ACHN (cell line): ENCODE results near the gene SLC25A27.
A peak's percentile ranks its signal among the peaks of the same experiment; 100 is the strongest.
"Not testable (repeated sequence)": the region's sequence is repeated elsewhere in the genome, so short reads cannot be mapped to it uniquely, and the experiment has no call there.

Experiments
- DNase-seq: peaks from one replicate; pipeline ENCODE4 v3.0.0-alpha.2; 2015
- in situ Hi-C: cut with HindIII; loops from 2 replicates; pipeline ENCODE4 v1.10.0; 2017; ENCODE audit warnings: low sequenced_read_pairs, low pct_ligation_motif_present, low pct_unique_long_range_greater_than_20kb

SLC25A27 gene

DNA sequence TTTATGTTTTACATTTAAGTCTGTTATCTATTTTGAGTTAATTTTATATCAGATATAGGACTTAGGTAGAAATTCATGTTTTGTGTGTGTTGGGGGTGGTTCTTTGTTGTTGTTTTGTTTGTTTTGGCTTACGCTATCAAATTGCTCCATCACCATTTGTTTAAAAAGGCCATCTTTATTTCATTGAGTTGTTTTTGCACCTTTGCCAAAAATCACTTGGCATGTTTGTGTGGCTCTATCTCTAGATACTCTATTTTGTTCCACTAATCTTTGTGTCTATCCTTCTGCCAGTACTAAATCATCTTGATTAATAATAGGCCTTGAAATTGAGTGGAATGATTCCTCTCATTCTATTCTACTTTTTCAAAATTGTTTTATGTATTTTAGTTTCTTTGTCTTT lies 7.5 kb upstream of the SLC25A27 start:
- in situ Hi-C loops = no loop called here

DNA sequence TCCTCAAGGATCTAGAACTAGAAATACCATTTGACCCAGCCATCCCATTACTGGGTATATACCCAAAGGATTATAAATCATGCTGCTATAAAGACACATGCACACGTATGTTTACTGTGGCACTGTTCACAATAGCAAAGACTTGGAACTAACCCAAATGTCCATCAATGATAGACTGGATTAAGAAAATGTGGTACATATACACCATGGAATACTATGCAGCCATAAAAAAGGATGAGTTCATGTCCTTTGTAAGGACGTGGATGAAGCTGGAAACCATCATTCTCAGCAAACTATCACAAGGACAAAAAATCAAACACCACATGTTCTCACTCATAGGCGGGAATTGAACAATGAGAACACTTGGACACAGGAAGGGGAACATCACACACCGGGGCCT lies 4.7 kb upstream of the SLC25A27 start:
- in situ Hi-C loops, DNase-seq: not testable (repeated sequence)

More for the DNA sequence above, 7.5 kb upstream of the SLC25A27 start:
- DNase-seq = no peak

DNA sequence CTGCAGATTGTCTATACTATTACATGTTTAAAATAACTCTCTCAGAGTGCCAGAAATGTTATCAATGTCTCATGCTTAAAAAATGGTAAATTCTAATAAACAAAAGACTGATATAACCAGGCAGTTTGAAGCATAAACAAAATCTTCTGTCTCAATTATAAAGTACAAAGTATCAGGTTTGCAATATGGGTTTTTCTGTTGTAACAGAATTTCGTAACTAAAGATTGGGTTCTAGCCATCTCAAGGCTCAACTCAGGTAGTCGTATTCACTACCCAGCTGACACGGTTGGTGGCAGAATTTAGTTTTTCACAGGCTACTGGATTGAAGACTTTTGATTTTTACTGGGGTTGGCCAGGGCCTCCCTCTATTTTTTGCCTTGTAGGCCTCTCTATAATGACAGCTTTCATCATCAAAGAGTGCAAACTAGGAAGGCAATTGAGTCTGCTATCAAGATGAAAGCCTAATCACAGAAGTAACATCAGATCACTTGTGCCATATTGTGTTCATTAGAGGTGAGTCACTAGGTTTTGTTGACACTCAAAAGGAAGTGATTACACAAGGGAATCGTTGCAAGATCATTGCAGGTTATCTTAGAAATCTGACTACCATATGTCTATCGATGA lies 3.8 kb upstream of the SLC25A27 start:
- in situ Hi-C loops = no loop called here
- DNase-seq = no peak

DNA sequence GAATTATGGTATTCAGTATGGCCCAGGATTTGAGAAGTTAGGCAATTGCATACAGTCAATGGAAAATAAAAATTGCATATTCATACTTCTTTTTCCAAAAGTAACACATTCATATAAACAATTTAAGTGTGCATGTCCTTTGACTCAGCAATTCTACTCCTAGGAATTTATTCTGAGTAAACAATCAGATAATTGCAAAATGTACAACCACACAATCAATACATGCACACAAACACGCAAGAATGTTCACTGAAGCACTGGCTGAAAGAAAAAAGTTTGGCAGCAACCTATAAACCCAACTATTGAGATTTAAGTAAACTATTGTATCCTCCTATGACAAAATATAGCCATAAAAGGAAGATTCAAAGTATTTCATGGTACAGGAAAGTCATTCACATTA lies 1.8 kb upstream of the SLC25A27 start:
- DNase-seq = no peak
- in situ Hi-C loops = no loop called here

DNA sequence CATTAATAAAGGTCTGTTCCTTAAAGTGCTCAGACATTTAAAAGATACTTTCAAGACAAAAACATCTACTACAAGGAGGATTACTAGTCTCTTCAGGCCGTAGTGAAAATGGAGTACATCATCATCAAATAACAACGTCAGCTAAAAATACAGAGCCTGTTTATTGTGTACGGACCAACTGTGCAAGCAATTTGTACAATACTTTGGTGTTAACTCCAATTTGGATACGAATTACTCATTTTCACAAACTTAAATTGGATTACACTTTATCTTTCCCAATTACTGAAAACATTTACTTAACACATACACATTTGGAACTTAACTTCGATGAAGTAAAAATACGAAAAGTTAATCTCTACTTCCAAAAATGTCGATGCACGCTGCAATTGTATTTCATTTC lies 959 bp upstream of the SLC25A27 start:
- no peak for DNase-seq
- in situ Hi-C loops = no loop called here

DNA sequence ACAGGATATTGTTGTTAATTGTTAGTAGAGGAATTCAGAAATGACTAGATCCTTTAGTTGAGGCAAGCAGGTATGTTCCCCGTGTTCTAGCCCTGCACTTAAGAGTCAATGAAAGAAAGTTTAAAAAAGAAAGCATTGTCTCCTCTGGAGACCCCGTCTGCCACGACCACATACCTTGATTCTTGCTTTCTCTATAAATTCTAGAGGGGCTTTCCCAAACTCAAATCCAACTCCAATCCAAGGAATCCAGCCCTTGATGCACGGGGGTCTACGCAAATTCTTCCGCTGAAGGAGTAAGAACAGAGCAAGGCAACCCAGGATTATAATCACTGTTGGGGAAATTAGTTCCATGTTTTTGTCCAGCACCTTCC lies 558 bp upstream of the SLC25A27 start:
- no peak for DNase-seq
- in situ Hi-C loops = no loop called here

DNA sequence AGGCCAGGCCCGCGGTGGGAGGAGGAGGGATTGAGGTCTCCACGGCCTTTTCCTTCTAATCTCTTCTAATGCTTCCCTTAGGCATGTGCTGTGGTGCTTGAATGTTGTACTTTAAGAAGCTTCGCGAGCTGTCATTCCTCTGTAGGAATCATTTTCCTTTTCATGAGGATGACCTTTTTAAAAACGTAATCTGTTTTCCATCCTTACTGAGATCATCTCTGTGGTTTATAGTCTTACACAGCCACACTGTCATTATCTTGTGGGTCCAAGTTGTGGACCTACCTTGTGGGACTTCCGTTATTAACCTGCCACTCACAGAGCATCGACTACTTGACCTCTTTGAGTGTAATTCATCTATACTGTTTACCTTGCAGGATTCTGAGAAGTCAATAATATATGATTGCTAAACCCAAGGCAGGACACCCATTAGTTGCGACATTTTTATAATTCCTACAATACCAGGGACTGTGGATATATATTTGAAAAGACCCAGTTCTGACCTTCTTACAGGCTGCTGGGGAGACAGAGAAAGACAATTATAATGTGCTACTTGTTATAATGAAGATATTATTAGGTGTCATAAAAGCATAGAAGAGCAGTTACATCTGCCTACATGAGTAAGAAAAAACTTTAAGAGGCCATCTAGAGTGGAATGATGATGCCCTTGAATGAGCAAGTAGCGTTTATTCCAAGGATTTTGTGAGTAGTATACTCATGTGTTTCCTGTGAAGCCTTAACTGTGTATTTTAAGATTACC lies 842 bp downstream of the SLC25A27 start:
- peak; percentile 0 for DNase-seq
- in situ Hi-C loops = no loop called here

DNA sequence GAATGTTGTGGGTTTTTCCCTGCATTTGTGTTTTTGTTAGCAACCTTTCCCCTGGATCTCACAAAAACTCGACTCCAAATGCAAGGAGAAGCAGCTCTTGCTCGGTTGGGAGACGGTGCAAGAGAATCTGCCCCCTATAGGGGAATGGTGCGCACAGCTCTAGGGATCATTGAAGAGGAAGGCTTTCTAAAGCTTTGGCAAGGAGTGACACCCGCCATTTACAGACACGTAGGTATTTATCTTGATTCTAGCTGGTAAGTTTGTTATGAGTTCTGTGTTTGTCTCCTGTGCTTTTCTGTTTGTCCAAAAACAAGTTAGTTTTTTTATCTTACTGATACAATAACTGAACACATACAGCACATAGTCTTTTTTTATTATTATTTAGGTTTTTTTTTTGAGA lies 3.0 kb downstream of the SLC25A27 start:
- peak; percentile 8 for DNase-seq
- in situ Hi-C loops = no loop called here

DNA sequence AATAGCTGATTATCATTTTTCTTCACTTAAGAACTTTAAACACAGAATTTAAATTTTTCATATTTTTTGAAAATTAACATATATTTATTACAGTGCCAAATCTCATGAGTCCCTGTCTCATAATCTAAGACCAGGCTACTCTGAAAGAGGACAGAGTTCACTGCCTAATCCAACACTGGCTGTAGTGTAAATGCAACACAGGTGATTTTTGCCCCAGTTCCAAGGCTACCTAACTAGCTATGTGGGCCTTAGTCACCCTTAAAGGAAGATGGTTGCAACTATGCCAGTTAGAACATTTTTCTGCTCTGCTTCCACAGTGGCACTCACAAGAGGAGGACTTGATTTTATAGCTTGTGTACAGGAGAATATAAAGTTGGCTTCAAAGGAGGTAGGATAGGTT lies 4.9 kb downstream of the SLC25A27 start:
- in situ Hi-C loops = no loop called here
- DNase-seq = no peak

DNA sequence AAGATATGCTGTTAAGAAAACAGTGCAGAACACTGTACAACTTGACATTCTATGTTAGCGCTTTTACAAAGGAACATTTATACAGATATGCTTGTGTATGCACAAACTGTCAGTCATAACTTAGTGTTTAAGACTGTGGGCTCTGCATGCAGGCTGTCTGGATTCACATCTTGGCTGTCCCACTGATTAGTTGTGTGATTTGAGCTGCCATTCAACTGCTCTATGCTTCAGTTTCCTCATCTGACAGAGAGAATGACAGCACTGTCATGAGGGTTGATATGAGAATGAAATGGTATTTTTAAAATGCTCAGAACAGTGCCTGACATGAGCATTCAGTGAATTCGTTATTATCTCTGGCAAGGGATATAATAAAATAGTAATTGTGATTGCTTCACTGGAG lies 8.7 kb downstream of the SLC25A27 start:
- DNase-seq = no peak
- in situ Hi-C loops = no loop called here

DNA sequence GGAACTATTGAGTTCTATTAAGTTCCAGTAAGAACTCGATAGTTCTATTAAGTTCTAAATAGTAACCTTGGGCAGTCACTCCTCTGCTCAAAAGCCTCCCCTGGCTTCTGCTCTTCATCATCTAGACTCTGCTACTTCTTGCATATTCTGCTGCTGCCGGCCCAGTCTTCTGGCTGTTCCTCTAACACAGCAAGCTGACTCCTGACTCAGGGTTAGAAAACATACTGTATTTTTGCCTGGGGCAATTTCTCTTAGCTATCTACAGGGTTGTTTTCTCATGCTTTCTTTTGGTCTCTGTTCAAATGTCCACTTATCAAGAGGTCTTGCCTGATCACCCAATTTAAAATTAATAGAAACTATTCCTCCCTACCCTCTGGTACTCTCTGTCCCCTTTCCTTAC lies 14.6 kb downstream of the SLC25A27 start:
- in situ Hi-C loops = no loop called here
- DNase-seq = no peak

DNA sequence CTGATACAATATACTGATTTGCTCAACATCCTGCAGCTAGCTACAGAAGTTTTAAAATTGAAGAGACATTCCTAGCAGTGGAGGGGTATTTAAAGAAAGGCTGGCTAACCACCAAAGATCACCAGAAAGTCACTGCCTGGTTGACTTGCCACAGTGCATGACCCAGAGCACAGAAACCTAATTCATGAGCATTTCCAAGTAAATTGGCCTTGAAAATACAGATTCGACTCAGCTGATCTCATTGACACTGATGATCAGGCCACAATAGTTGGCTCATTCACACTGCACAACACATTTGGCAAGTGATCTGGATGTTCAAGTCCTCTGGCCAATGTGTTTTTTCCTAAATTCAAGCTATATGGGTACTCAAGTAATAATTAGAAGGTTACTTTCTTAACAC lies 21.6 kb downstream of the SLC25A27 start:
- no peak for DNase-seq
- in situ Hi-C loops = no loop called here

DNA sequence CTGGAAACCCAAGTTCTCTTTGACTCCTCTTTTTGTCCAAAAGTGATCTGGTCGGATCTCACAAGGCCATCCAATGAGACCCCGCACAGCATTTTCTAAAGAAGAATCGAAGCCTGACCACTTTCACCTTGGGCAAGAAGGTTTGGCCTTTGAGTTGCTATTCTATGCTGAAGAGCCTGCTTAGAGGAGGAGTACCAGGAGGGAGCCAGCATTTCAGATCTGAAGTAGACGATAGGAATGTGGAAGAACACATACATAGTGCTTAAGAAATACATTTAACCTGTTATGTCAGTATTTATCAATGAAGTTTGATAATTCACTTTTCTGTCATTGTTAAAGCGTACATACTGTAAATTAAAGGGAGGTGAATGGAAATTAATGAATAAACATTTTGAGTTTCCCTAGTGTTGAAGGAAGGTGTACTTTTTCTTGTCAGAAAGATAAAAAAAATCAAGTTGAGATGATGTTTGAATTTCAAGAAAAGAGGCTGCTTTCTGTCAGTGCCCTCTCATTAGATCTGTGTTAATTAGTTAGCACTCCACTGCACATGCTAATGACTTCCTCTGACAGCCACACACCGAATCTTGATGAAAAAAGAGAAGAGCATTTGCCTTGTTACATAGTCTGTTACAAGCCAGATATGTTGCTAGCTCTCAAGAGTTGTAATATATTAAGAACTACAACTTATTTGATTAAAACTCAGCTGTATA lies 24.0 kb downstream of the SLC25A27 start:
- in situ Hi-C loops = no loop called here
- DNase-seq = no peak

DNA sequence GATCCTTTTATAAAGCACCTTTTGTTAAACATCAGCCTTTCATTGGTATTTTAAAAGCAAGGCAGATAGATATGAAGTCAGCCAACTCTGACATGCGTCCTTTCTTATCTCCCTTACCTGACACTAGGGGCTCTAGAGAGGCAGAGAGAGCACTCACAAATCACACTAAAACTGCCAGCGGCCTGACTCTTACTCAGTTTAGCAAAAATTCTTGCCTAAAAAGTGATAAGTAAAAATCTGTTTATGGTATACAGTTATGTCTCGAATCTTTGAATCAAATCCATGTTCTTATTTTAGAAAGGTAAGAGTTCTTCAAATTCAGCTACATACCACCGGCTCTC lies 24.5 kb downstream of the SLC25A27 start:
- DNase-seq = peak; percentile 10
- in situ Hi-C loops = no loop called here

DNA sequence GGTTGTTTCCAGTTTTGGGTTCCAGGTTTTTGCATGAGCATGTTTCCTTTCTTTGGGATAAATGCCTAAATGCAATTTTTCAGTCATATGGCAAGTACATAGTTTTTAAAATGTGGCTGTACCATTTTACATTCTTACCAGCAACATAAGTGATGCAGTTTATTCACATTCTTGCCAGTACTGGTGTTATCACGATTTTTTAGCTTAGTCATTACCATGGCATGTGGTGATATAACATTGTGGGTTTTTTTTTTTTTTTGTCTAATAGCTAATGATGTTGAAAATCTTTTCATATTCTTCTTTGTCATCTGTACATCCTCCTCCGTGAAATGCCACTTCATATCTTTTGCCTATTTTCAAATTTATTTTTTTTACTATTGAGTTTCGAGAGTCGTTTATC lies 32.0 kb downstream of the SLC25A27 start:
- in situ Hi-C loops = no loop called here
- no peak for DNase-seq

DNA sequence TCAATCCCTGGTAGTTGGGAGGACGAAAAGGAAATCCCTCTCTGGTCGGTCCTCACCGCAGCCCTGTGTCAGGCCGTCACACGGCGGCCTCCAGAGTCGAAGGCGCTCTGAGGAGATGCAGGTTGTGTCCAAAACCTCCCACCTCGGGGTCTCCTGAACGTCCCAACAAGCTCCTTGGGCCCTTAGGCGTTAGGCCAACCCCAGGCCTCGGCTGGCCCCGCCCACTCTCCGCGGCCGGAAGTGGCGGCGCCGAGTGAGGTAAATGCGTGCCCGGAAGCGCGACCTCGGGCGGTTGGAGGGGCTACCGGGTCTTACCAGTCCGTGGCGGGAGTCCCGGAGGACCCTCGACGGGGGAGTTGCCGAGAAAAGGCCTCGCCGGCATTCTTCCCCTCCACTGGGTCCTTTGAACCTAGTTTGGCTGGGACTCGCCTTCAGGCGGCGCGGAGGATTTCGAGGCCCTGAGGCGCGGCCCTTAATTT lies 34.9 kb downstream of the SLC25A27 start, which contains the start of gene TDRD6:
TDRD6 (plus strand) TSS at position 267 of the 479 bp plus-strand sequence. CDS start 244 bp downstream, outside the sequence.
- no peak for DNase-seq
- in situ Hi-C loops = no loop called here

DNA sequence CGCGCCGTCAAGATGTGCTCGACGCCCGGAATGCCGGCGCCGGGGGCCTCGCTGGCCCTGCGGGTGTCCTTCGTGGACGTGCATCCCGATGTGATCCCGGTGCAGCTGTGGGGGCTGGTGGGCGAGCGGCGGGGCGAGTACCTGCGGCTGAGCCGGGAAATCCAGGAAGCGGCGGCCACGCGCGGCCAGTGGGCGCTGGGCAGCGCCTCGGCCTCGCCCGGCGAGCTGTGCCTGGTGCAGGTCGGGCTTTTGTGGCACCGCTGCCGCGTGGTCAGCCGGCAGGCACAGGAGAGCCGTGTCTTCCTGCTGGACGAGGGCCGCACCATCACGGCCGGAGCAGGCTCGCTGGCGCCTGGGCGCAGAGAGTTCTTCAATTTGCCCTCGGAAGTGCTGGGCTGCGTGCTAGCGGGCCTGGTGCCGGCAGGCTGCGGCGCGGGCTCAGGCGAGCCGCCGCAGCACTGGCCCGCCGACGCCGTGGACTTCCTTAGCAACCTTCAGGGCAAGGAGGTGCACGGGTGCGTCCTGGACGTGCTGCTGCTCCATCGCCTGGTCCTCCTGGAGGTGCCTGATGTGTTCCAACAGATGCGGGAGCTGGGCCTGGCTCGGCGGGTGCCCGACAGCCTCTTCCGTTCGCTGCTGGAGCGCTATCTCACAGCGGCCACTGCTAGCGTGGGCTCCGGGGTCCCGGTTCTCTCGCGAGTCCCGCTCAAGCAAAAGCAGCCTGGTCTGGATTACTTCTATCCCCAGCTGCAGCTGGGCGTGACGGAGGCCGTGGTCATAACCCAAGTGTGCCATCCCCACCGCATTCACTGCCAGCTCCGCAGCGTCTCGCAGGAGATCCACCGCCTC lies 35.6 kb downstream of the SLC25A27 start:
- DNase-seq = no peak
- in situ Hi-C loops = no loop called here

DNA sequence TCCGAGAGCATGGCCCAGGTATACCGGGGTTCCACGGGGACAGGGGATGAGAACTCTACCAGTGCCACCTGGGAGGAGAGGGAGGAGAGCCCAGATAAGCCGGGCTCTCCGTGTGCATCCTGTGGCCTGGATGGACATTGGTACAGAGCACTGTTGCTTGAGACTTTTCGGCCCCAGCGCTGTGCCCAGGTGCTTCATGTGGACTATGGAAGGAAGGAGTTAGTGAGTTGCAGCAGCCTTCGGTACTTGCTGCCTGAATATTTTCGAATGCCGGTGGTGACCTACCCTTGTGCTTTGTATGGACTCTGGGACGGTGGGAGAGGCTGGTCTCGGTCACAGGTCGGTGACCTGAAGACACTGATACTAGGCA lies 36.2 kb downstream of the SLC25A27 start:
- in situ Hi-C loops = no loop called here
- DNase-seq = no peak

DNA sequence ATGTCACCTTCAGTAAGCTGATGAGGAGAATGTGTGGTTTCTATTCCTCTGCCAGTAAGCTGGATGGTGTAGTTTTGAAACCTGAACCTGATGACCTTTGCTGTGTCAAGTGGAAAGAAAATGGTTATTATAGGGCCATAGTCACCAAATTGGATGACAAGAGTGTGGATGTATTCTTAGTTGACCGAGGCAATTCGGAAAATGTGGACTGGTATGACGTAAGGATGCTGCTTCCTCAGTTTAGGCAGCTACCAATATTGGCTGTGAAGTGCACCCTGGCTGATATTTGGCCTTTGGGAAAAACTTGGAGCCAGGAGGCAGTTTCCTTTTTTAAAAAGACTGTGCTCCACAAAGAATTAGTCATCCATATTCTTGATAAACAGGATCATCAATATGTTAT lies 36.9 kb downstream of the SLC25A27 start:
- in situ Hi-C loops = no loop called here
- DNase-seq = no peak
